ENCODE measurements around the gene GJC2.

- no peak for TF ChIP-seq TCF12 (IDR thresholded peaks at IDR 0.05; ENCODE audit: low read depth)
- no peak for TF ChIP-seq EP300 (IDR thresholded peaks at IDR 0.05; ENCODE audit: borderline replicate concordance)
- no peak for TF ChIP-seq NFIC (IDR thresholded peaks at IDR 0.05)
- TF ChIP-seq CREB1 (IDR thresholded peaks at IDR 0.05; ENCODE audit: low read depth): no peak
- TF ChIP-seq RAD21 (IDR thresholded peaks at IDR 0.05; ENCODE audit: low read depth): no peak
- TF ChIP-seq TAF1 (IDR thresholded peaks at IDR 0.05; ENCODE audit: low read depth): no peak
- TF ChIP-seq FOXM1 (IDR thresholded peaks at IDR 0.05; ENCODE audit: borderline replicate concordance, low read depth): no peak
- TF ChIP-seq USF1 (IDR thresholded peaks at IDR 0.05): no peak
- TF ChIP-seq TEAD4 (IDR thresholded peaks at IDR 0.05): no peak
- TF ChIP-seq YY1 (IDR thresholded peaks at IDR 0.05; ENCODE audit: low read depth): no peak
- TF ChIP-seq MAX (IDR thresholded peaks at IDR 0.05): no peak
- no peak for TF ChIP-seq REST (IDR thresholded peaks at IDR 0.05; ENCODE audit: low read depth)
- no peak for TF ChIP-seq ZBTB7A (IDR thresholded peaks at IDR 0.05; ENCODE audit: low read depth)
These were observed 42.1 kb upstream of the GJC2 start for GRCh38 chr1:228107636-228108035.
